PC-3 (cell line): Measurements from ENCODE around the gene FAXDC2. TPM values are rescaled to one million over a fixed set of nuclear protein-coding genes. Genes with fewer than 3 reads are reported as not detected.

Experiments used
- ATAC-seq: fragments of 200-7000 bp; cut with Tn5 transposase; 2 replicates; pipeline ENCODE4 v1.9.1; 2020; ENCODE audit warnings: mild to moderate bottlenecking, moderate library complexity
- BruUV-seq: library from RNA; stranded (reverse); fragments of 400-500 nt; replicated peaks from 2 replicates; lab custom pipeline; 2021; lab: Mats Ljungman, UMichigan
- CTCF ChIA-PET: fragments of 300-600 bp; sonication (Branson Sonifier 250); formaldehyde crosslinking; loops from one replicate; lab custom pipeline; 2022; ENCODE audit warnings: antibody characterized with exemption; lab: Charles Lee
- POLR2A ChIA-PET: fragments of 300-600 bp; sonication (Branson Sonifier 250); formaldehyde crosslinking; loops from one replicate; lab custom pipeline; 2022; ENCODE audit warnings: antibody characterized with exemption; ENCODE audit not compliant: unreplicated experiment; lab: Charles Lee
- DNase-seq: peaks from one replicate; pipeline ENCODE4 v3.0.0-alpha.2; 2015
- H2AFZ ChIP-seq: fragments of 300-600 bp; sonication (generic); 2 replicates; pipeline ENCODE4 v1.6.0; 2016; ENCODE audit warnings: antibody characterized with exemption, low read length
- H3F3A ChIP-seq: fragments of 300-600 bp; sonication (generic); one replicate; pipeline ENCODE4 v1.6.0; 2017; ENCODE audit warnings: antibody characterized with exemption, low read length, control low read depth, mild to moderate bottlenecking; ENCODE audit not compliant: unreplicated experiment
- H3K27ac ChIP-seq: fragments of 300-600 bp; sonication (generic); 2 replicates; pipeline ENCODE4 v1.5.1; 2016; ENCODE audit warnings: mild to moderate bottlenecking, low read length
- H3K27me3 ChIP-seq: fragments of 300-600 bp; sonication (generic); 2 replicates; pipeline ENCODE4 v1.6.1; 2016; ENCODE audit warnings: low read length, mixed read lengths
- H3K36me3 ChIP-seq: fragments of 300-600 bp; sonication (generic); 2 replicates; pipeline ENCODE4 v1.6.1; 2016; ENCODE audit warnings: low read depth, mixed run types, low read length, mixed read lengths
- H3K4me1 ChIP-seq: fragments of 300-600 bp; sonication (generic); 2 replicates; pipeline ENCODE4 v1.5.1; 2016; ENCODE audit warnings: low read length; ENCODE audit not compliant: insufficient read depth
- H3K4me2 ChIP-seq: fragments of 300-600 bp; sonication (generic); 2 replicates; pipeline ENCODE4 v1.6.0; 2016; ENCODE audit warnings: low read length
- H3K4me3 ChIP-seq: fragments of 300-600 bp; sonication (generic); 2 replicates; pipeline ENCODE4 v1.5.1; 2016; ENCODE audit warnings: mild to moderate bottlenecking, low read length, mixed read lengths
- H3K79me2 ChIP-seq: fragments of 300-600 bp; sonication (generic); 2 replicates; pipeline ENCODE4 v1.6.1; 2017; ENCODE audit warnings: low read length, mixed read lengths
- H3K9ac ChIP-seq: fragments of 300-600 bp; sonication (generic); 2 replicates; pipeline ENCODE4 v1.6.0; 2016; ENCODE audit warnings: mild to moderate bottlenecking, low read length
- H3K9me2 ChIP-seq: fragments of 300-600 bp; sonication (generic); replicated peaks from 2 replicates; pipeline ENCODE4 v1.6.1; 2016; ENCODE audit warnings: mixed run types, low read length, mixed read lengths
- H3K9me3 ChIP-seq: fragments of 300-600 bp; sonication (generic); 2 replicates; pipeline ENCODE4 v1.6.1; 2016; ENCODE audit warnings: low read length, mixed read lengths
- H4K20me1 ChIP-seq: fragments of 300-600 bp; sonication (generic); 2 replicates; pipeline ENCODE4 v1.6.1; 2016; ENCODE audit warnings: low read length, mixed read lengths
- EZH2 ChIP-seq: fragments of 300-600 bp; sonication (generic); IDR thresholded peaks from one replicate; pipeline ENCODE4 v1.6.1; 2017; ENCODE audit warnings: antibody characterized with exemption, mild to moderate bottlenecking, low read length; ENCODE audit not compliant: unreplicated experiment
- EZH2phosphoT487 ChIP-seq: fragments of 300-600 bp; sonication (generic); IDR thresholded peaks from 2 replicates; pipeline ENCODE4 v1.6.1; 2018; ENCODE audit warnings: mild to moderate bottlenecking, antibody characterized with exemption, low read length, borderline replicate concordance
- intact Hi-C: fragments of 100-400 bp; cut with micrococcal nuclease; formaldehyde crosslinking; loops from 2 replicates; pipeline ENCODE4 v1.9.0; 2023
- total RNA-seq: library from RNA; depleted of rRNA; stranded (reverse); fragments of >200 nt; gene quantifications from 2 replicates; pipeline ENCODE4 v1.2.3, GENCODE V29; 2014
- TF ChIP-seq, protein P1 (sequence below): fragments of 300-600 bp; sonication (generic); conservative IDR thresholded peaks from 2 replicates; pipeline ENCODE4 v1.5.1; 2017; ENCODE audit warnings: antibody characterized with exemption, low read depth, mild to moderate bottlenecking, low read length

The FAXDC2 gene
- total RNA-seq, 1 experiment from 2014 or later, result not detected

DNA sequence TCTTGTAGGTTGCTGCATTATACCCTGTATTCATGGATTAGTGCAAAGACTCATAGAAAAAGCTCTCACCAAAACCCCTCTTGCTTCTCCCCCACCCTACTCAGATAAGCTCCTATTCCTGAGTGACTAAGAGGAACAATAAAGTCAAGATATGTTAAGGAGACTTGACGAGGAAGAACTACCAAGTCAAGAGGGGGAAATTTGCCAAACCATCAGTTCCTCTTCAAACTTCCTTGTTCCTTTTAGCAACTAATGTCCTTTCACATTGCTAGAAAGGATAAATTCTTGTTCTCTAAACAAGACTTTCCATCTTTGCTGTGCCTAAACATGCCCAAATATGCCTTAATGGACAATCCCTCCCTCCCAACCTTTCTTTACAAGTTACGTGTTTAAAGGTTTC is 35.0 kb upstream of the FAXDC2 start:
- H3K36me3 ChIP-seq, result peaks cover 53% of the 10 kb centered on the region
- no peak for ATAC-seq
- CTCF ChIA-PET, result no interaction called here

DNA sequence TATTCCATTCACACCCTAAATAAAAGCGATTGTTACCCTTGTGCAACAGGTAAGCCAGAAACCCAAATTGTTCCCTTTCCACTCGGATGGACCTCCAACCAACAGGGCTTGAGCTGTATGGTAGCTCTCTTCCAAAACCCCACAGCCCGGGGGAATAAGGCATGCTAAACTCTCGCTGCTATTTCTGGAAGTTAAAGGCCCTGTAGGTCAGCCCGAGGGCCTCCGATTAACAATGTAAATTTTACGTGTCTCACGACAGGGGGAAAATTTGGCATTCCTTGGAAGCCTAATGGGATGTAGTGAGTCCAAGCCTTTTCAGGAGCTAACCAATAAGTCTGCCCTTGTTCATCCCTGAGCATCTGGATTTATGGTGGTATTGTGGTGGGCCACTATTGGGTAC is 34.0 kb upstream of the FAXDC2 start:
- H3K9me3 ChIP-seq, result peaks cover 9% of the 10 kb centered on the region
- peaks cover 46% of the 10 kb centered on the region for H3K36me3 ChIP-seq
- no peak overlapping the region for H2AFZ ChIP-seq
- BruUV-seq, result no TSS peak
- no peaks in the 10 kb centered on the region for H3K79me2 ChIP-seq
- TF ChIP-seq, protein P1, sequence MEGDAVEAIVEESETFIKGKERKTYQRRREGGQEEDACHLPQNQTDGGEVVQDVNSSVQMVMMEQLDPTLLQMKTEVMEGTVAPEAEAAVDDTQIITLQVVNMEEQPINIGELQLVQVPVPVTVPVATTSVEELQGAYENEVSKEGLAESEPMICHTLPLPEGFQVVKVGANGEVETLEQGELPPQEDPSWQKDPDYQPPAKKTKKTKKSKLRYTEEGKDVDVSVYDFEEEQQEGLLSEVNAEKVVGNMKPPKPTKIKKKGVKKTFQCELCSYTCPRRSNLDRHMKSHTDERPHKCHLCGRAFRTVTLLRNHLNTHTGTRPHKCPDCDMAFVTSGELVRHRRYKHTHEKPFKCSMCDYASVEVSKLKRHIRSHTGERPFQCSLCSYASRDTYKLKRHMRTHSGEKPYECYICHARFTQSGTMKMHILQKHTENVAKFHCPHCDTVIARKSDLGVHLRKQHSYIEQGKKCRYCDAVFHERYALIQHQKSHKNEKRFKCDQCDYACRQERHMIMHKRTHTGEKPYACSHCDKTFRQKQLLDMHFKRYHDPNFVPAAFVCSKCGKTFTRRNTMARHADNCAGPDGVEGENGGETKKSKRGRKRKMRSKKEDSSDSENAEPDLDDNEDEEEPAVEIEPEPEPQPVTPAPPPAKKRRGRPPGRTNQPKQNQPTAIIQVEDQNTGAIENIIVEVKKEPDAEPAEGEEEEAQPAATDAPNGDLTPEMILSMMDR, result no peak
- TF ChIP-seq EZH2phosphoT487 (no peak), EZH2 (no peak)
- no peaks in the 10 kb centered on the region for H3K9me2 ChIP-seq
- no peak overlapping the region for H3K4me3 ChIP-seq
- intact Hi-C loops, result no loop called here
- H4K20me1 ChIP-seq, result no peaks in the 10 kb centered on the region
- ChIA-PET POLR2A (no interaction called here), CTCF (no interaction called here)
- no peaks in the 10 kb centered on the region for H3K4me1 ChIP-seq
- no peak overlapping the region for H3K27ac ChIP-seq
- no peaks in the 10 kb centered on the region for H3K27me3 ChIP-seq
- no peak overlapping the region for H3K4me2 ChIP-seq
- no peak for DNase-seq
- no peak for ATAC-seq
- H3K9ac ChIP-seq, result no peak overlapping the region
- no peaks in the 10 kb centered on the region for H3F3A ChIP-seq

More for the DNA sequence above, 35.0 kb upstream of the FAXDC2 start:
- DNase-seq, result no peak
- no peak overlapping the region for H3K9ac ChIP-seq
- H3K4me3 ChIP-seq, result no peak overlapping the region
- POLR2A ChIA-PET, result no interaction called here
- no peaks in the 10 kb centered on the region for H3K27me3 ChIP-seq
- peaks cover 9% of the 10 kb centered on the region for H3K9me3 ChIP-seq
- no peak for TF ChIP-seq EZH2phosphoT487
- no peak for TF ChIP-seq EZH2
- TF ChIP-seq, protein P1, result no peak
- H3K9me2 ChIP-seq, result no peaks in the 10 kb centered on the region
- no peaks in the 10 kb centered on the region for H3F3A ChIP-seq
- BruUV-seq, result no TSS peak
- intact Hi-C loops, result no loop called here
- no peak overlapping the region for H2AFZ ChIP-seq
- no peak overlapping the region for H3K27ac ChIP-seq
- no peaks in the 10 kb centered on the region for H3K79me2 ChIP-seq
- H3K4me1 ChIP-seq, result no peaks in the 10 kb centered on the region
- no peak overlapping the region for H3K4me2 ChIP-seq
- H4K20me1 ChIP-seq, result no peaks in the 10 kb centered on the region

DNA sequence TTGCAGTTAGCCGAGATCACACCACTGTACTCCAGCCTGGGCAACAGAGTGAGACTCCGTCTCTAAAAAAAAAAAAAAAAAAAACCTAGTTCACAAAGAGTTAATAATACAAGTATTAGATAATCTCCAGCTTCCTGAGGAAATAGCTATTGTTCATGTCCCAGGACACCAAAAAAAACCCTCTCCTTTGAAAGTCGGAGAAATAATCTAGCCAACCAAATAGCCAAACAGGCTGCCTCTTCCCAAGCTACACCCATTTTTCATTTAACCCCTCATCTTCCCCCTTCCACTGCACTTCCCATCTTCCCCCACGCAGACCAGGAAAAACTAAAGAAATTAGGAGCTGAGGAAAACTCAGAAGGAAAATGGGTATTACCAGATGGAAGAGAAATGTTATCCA is 31.6 kb upstream of the FAXDC2 start:
- POLR2A ChIA-PET, result no interaction called here

More for the DNA sequence above, 31.6 kb upstream of the FAXDC2 start:
- no peak overlapping the region for H3K9ac ChIP-seq
- ATAC-seq (no peak), DNase-seq (no peak)
- H3K4me3 ChIP-seq, result no peak overlapping the region
- CTCF ChIA-PET, result interaction anchor here (0.7 kb wide), 1 partner anchor 169 kb away, joined by 5 read pairs; no protein-coding TSS in a partner anchor
- H3F3A ChIP-seq, result no peaks in the 10 kb centered on the region
- intact Hi-C loops, result no loop called here
- TF ChIP-seq EZH2phosphoT487, result no peak
- TF ChIP-seq EZH2, result no peak
- TF ChIP-seq, protein P1, result no peak
- H3K9me3 ChIP-seq, result peaks cover 9% of the 10 kb centered on the region
- no peaks in the 10 kb centered on the region for H3K9me2 ChIP-seq
- no peaks in the 10 kb centered on the region for H3K4me1 ChIP-seq
- no peaks in the 10 kb centered on the region for H3K79me2 ChIP-seq
- BruUV-seq, result no TSS peak
- no peak overlapping the region for H3K27ac ChIP-seq
- H3K36me3 ChIP-seq, result peaks cover 29% of the 10 kb centered on the region
- no peak overlapping the region for H3K4me2 ChIP-seq
- H2AFZ ChIP-seq, result no peak overlapping the region
- no peaks in the 10 kb centered on the region for H4K20me1 ChIP-seq
- H3K27me3 ChIP-seq, result no peaks in the 10 kb centered on the region
